SU-DHL-6 (cell line): ENCODE data around the gene FAM237A.

Experiments
- CTCF ChIP-seq: fragments of 200-600 bp; sonication (generic); IDR thresholded peaks from one replicate; pipeline ENCODE4 v1.5.1; 2017; ENCODE audit warnings: antibody characterized with exemption, mild to moderate bottlenecking, low read length, moderate library complexity; ENCODE audit not compliant: insufficient read depth, poor library complexity, severe bottlenecking
- EZH2phosphoT487 ChIP-seq: fragments of 200-600 bp; sonication (generic), shearing (Covaris generic); conservative IDR thresholded peaks from 2 replicates; pipeline ENCODE4 v1.6.1; 2018; ENCODE audit warnings: mild to moderate bottlenecking, antibody characterized with exemption, low read length, moderate library complexity, mixed read lengths

GRCh38 chr2:206693399-206694137 is 51.3 kb downstream of the FAM237A start:
- TF ChIP-seq CTCF: peak; percentile 53
- TF ChIP-seq EZH2phosphoT487: no peak
